Uterus (tissue), 4 donors: ENCODE data around the gene OR2T29. TPM values are rescaled to one million over a fixed set of nuclear protein-coding genes. Genes with fewer than 3 reads are reported as not detected.
"Not testable (repeated sequence)": the region's sequence is repeated elsewhere in the genome, so short reads cannot be mapped to it uniquely, and the experiment has no call there.

ENCODE experiments used
- DNase-seq, 2 donors: peaks; one replicate each; pipeline ENCODE4 v3.0.0-alpha.2; 2019 to 2020
- H3K27ac ChIP-seq, 2 donors: fragments of 200-600 bp; sonication (generic); 1 replicate in 1 of 2; 2 replicates in 1 of 2; pipeline ENCODE4 v1.5.1; 2016 to 2018
- H3K27me3 ChIP-seq, 2 donors: fragments of 200-600 bp; sonication (generic); one replicate each; pipeline ENCODE4 v1.5.1; 2018 to 2019; ENCODE audit warnings: control low read depth in 1 of 2
- H3K36me3 ChIP-seq, 2 donors: fragments of 200-600 bp; sonication (generic); one replicate each; pipeline ENCODE4 v1.5.1; 2019; ENCODE audit warnings: control low read depth in 1 of 2
- H3K4me1 ChIP-seq, 2 donors: fragments of 200-600 bp; sonication (generic); one replicate each; pipeline ENCODE4 v1.5.1; 2018 to 2019; ENCODE audit warnings: control low read depth in 1 of 2
- H3K4me3 ChIP-seq, 2 donors: fragments of 200-600 bp; sonication (generic); 1 replicate in 1 of 2; 2 replicates in 1 of 2; pipeline ENCODE4 v1.5.1; 2018 to 2019; ENCODE audit warnings: mild to moderate bottlenecking in 1 of 2
- H3K9me3 ChIP-seq, 2 donors: fragments of 200-600 bp; sonication (generic); one replicate each; pipeline ENCODE4 v1.5.1; 2019; ENCODE audit warnings: control low read depth in 1 of 2
- CTCF ChIP-seq, 4 experiments: fragments of 200-600 bp in 2 of 4; fragments of 450-650 bp in 2 of 4; sonication (generic) in 2 of 4; IDR thresholded peaks; one replicate each; pipeline ENCODE4 v1.5.1; 2016 to 2019; ENCODE audit warnings: antibody characterized with exemption in 4 of 4, mild to moderate bottlenecking in 2 of 4, moderate library complexity in 1 of 4
- POLR2A ChIP-seq, 2 donors: fragments of 450-650 bp; IDR thresholded peaks; one replicate each; pipeline ENCODE4 v1.6.1; 2016; ENCODE audit warnings: antibody characterized with exemption in 2 of 2, mild to moderate bottlenecking in 1 of 2, moderate library complexity in 1 of 2
- intact Hi-C: fragments of 100-400 bp; cut with DNase I; formaldehyde crosslinking; loops from one replicate; pipeline ENCODE4 v1.15.1; 2023; ENCODE audit warnings: low total_unique reads
- total RNA-seq, 4 donors: library from RNA; depleted of rRNA in 3 of 4; stranded (reverse); fragments of >200 nt in 3 of 4; gene quantifications; one replicate each; pipeline versions ENCODE4 v1.1.0 to v1.2.4, GENCODE V29; 2014 to 2023
- donor health status: DM: yes; HTN: yes; CAD: no.

Gene OR2T29
- total RNA-seq, 4 donors from 2014 or later, result not detected

- intact Hi-C loops, result no loop called here
- no peaks in the 10 kb centered on the region for H3K9me3 ChIP-seq
- no peaks in the 10 kb centered on the region for H3K36me3 ChIP-seq
- no peaks in the 10 kb centered on the region for H3K27me3 ChIP-seq
- H3K27ac ChIP-seq, result no peak overlapping the region
- H3K4me3 ChIP-seq, result no peak overlapping the region
- DNase-seq, result no peak
- H3K4me1 ChIP-seq, result no peaks in the 10 kb centered on the region
- TF ChIP-seq CTCF (IDR thresholded peaks at IDR 0.05) (no peak), POLR2A (IDR thresholded peaks at IDR 0.05) (no peak)
Observed at GRCh38 chr1:248585266-248585665, 22.7 kb upstream of the OR2T29 start.

GRCh38 chr1:248576260-248576980, 13.8 kb upstream of the OR2T29 start:
- Histone ChIP-seq H3K4me3 (no peak overlapping the region), H3K36me3 (no peaks in the 10 kb centered on the region), H3K27me3 (no peaks in the 10 kb centered on the region), H3K27ac (no peak overlapping the region), H3K4me1 (no peaks in the 10 kb centered on the region), H3K9me3 (no peaks in the 10 kb centered on the region)
- no peak for DNase-seq
- TF ChIP-seq POLR2A (IDR thresholded peaks at IDR 0.05), result no peak
- TF ChIP-seq CTCF (IDR thresholded peaks at IDR 0.05), result no peak
- intact Hi-C loops, result no loop called here

GRCh38 chr1:248574657-248575056, 12.1 kb upstream of the OR2T29 start, which contains the start of gene OR2T34:
TSS of gene OR2T34 (minus strand) at chr1:248574757. CDS start at chr1:248574757, 0 bp downstream.
- H3K9me3 ChIP-seq, H3K27me3 ChIP-seq, DNase-seq, H3K4me1 ChIP-seq, intact Hi-C loops, H3K4me3 ChIP-seq, H3K36me3 ChIP-seq, H3K27ac ChIP-seq: not testable (repeated sequence)

GRCh38 chr1:248573856-248574255, 11.3 kb upstream of the OR2T29 start:
- H3K27ac ChIP-seq, DNase-seq, H3K4me3 ChIP-seq, H3K36me3 ChIP-seq, H3K4me1 ChIP-seq, H3K9me3 ChIP-seq, intact Hi-C loops, H3K27me3 ChIP-seq: not testable (repeated sequence)

- H3K4me3 ChIP-seq, H3K4me1 ChIP-seq, H3K36me3 ChIP-seq, DNase-seq, H3K27ac ChIP-seq, intact Hi-C loops, H3K9me3 ChIP-seq, H3K27me3 ChIP-seq: not testable (repeated sequence)
Observed at GRCh38 chr1:248572049-248572448, 9.5 kb upstream of the OR2T29 start.

GRCh38 chr1:248570811-248571210, 8.2 kb upstream of the OR2T29 start:
- H3K9me3 ChIP-seq, H3K4me1 ChIP-seq, H3K4me3 ChIP-seq, H3K27ac ChIP-seq, intact Hi-C loops, DNase-seq, H3K27me3 ChIP-seq, H3K36me3 ChIP-seq: not testable (repeated sequence)

GRCh38 chr1:248569049-248569448, 6.5 kb upstream of the OR2T29 start:
- H3K9me3 ChIP-seq, intact Hi-C loops, DNase-seq, H3K36me3 ChIP-seq, H3K27me3 ChIP-seq, H3K4me3 ChIP-seq, H3K27ac ChIP-seq, H3K4me1 ChIP-seq: not testable (repeated sequence)

GRCh38 chr1:248565530-248566373, 3.2 kb upstream of the OR2T29 start:
- DNase-seq, H3K4me3 ChIP-seq, H3K27me3 ChIP-seq, H3K9me3 ChIP-seq, H3K4me1 ChIP-seq, H3K27ac ChIP-seq, intact Hi-C loops, H3K36me3 ChIP-seq: not testable (repeated sequence)

GRCh38 chr1:248551027-248551426, 11.5 kb downstream of the OR2T29 start:
- intact Hi-C loops, H3K9me3 ChIP-seq, DNase-seq, H3K36me3 ChIP-seq, H3K4me3 ChIP-seq, H3K27me3 ChIP-seq, H3K27ac ChIP-seq, H3K4me1 ChIP-seq: not testable (repeated sequence)

- H3K4me3 ChIP-seq, DNase-seq, H3K27ac ChIP-seq, H3K27me3 ChIP-seq, H3K9me3 ChIP-seq, intact Hi-C loops, H3K36me3 ChIP-seq, H3K4me1 ChIP-seq: not testable (repeated sequence)
Observed at GRCh38 chr1:248547383-248547782, 15.2 kb downstream of the OR2T29 start.

- H3K4me1 ChIP-seq, intact Hi-C loops, H3K4me3 ChIP-seq, H3K9me3 ChIP-seq, H3K27ac ChIP-seq, H3K27me3 ChIP-seq, H3K36me3 ChIP-seq, DNase-seq: not testable (repeated sequence)
Observed at GRCh38 chr1:248537449-248537848, 25.1 kb downstream of the OR2T29 start.
